ENCODE results near the gene RLN1.
A peak's percentile ranks its signal among the peaks of the same experiment; 100 is the strongest.
"Not testable (repeated sequence)": the region's sequence is repeated elsewhere in the genome, so short reads cannot be mapped to it uniquely, and the experiment has no call there.

The RLN1 gene, protein sequence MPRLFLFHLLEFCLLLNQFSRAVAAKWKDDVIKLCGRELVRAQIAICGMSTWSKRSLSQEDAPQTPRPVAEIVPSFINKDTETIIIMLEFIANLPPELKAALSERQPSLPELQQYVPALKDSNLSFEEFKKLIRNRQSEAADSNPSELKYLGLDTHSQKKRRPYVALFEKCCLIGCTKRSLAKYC

DNA sequence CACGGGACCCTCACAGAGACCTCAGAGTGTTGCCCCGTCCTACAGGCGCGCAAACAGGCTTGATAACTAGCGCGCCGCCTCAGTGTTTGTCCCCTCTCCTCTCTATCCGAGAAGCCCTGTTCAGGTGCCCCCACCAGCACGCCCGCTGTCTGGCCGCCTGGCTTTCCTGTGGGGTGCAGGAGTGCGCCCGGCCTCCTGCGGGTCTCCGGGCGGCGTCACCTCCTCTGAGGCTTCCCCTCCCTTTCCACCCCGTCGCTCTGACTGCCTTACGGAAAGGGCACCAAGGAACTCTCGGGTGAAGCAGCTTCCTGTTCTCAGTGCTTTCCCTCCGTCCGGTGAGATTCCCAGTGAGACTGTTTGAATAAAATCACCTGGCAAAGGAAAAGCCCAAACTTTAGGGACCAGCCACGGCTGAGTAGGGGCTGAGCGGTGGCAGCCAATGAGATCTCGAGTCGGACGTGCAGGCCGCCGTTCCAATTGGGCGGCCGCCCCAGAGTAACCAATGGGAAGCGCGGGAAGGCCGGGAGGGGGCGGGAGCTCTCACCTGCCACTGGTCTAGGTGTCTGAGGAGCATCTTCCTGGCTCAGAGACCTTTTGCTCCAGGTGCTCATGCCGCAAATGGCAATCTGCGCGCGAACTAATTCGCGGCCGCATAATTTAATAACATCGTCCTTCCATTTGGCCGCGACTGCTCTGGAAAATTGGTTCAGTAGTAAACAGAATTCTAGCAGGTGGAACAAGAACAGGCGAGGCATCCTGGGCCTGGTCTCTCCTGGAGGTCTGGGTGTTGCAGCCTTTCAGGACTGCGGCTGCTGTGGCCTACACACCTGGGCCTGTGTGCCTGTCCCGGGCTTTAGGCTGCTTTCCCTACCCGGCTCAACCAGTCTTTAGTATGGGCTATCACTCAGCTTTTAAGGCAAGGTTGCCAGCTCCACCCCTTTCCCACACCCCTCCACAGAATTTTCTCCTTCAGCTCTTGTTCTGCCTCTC is at the start of gene RLN1:
TSS of gene RLN1 (minus strand) at position 885 of the 990 bp plus-strand sequence. CDS start at position 755, 130 bp downstream.
- in situ Hi-C loops (cut with HindIII; ENCODE audit: low sequenced_read_pairs); H3K4me3 ChIP-seq (ENCODE audit: low read depth, low read length); DNase-seq (ENCODE audit: low read depth): not testable (repeated sequence)

DNA sequence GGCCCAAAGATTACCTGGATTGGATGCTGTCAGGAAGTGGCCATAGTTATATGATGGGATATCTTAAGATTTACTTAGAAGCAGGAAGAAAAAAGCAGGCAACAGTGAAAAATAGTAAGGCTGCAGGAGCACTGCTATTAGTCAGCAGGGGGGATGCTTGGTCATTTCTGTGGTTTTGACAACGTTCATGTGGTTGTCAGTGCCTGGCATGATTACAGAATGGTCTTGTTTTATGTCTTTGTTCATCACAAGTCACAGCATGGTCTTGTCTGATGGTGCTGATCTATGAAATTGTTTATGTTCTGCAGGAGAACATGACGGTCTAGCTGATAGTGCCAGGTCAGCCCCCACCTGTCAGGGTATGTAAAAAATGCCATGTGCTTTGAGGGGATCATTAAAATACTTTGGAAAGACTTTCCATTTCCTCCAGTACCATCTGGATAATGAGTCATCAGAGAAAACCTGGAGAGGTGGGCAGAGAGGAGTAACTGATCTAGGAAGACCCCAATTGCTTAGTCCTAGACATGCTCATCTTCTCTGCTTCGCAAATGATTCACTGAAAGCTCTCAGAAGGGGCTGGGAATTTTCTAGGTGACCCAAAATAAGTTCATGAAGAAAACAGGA is 49.5 kb upstream of the RLN1 start:
- DNase-seq (ENCODE audit: low read depth), result peak; percentile 97

DNA sequence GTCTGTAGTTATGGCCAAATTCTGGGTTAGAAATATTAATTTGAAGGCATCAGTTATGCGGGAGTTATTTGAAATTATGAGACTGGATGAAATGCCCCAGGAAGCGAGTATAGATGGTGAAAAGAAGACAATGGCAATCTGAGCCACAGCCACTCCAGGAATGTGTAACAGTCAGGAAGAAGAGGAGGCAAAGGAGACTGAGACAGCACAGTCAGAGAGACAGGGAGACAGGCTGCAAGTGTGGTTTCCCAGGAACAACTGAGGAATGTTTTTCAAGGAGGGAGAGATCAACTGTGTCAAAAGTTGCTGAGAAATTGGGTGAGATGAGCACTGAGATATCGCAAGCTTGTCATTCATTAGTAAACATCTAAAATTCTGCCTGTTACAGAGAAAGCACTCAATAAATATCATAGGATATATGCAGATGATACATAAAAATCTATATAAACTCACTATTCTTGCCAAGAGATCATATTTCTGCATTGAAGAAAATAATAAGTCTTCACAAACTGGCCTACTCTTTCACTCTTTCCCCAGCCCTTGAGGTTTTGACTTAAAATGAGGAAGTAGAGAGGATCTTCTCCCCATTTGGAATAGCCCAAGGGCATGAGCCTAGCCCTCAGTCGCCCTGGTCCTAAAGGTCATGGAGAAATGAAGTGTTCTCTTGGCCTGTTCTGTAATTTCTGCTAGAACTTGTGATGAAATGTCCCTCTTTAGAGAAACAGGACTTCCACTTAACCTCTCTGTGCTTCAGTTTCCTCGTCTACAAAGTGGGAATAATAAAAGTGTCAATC is 48.5 kb upstream of the RLN1 start:
- no peak overlapping the region for H3K4me3 ChIP-seq (ENCODE audit: low read depth, low read length)
- TF ChIP-seq, protein P1, sequence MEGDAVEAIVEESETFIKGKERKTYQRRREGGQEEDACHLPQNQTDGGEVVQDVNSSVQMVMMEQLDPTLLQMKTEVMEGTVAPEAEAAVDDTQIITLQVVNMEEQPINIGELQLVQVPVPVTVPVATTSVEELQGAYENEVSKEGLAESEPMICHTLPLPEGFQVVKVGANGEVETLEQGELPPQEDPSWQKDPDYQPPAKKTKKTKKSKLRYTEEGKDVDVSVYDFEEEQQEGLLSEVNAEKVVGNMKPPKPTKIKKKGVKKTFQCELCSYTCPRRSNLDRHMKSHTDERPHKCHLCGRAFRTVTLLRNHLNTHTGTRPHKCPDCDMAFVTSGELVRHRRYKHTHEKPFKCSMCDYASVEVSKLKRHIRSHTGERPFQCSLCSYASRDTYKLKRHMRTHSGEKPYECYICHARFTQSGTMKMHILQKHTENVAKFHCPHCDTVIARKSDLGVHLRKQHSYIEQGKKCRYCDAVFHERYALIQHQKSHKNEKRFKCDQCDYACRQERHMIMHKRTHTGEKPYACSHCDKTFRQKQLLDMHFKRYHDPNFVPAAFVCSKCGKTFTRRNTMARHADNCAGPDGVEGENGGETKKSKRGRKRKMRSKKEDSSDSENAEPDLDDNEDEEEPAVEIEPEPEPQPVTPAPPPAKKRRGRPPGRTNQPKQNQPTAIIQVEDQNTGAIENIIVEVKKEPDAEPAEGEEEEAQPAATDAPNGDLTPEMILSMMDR (IDR thresholded peaks at IDR 0.05; ENCODE audit: low read depth, low read length, missing control alignments), result no peak
- DNase-seq (ENCODE audit: low read depth), result no peak
- in situ Hi-C loops (cut with HindIII; ENCODE audit: low sequenced_read_pairs), result no loop called here

More for the DNA sequence above, 49.5 kb upstream of the RLN1 start:
- H3K4me3 ChIP-seq (ENCODE audit: low read depth, low read length), result no peak overlapping the region
- TF ChIP-seq, protein P1 (IDR thresholded peaks at IDR 0.05; ENCODE audit: low read depth, low read length, missing control alignments), result no peak
- in situ Hi-C loops (cut with HindIII; ENCODE audit: low sequenced_read_pairs), result no loop called here

DNA sequence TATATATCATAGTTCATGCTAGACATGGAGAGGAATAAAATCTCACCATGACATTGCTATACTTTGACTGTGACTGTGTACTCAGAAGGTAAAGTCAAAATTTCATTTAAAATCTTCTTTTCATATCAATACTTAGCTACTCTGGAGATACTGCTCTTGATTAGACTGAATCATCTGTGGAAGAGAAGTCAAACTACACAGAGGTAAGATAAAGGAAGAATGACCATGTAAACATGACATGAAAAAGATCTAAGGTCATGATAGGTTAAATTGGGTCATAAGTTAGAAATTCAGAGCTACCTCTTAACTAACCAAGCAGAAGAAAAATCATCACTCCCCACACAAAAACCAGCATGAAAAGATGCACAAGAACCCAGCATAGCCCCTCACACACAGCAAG is 44.8 kb upstream of the RLN1 start:
- in situ Hi-C loops (cut with HindIII; ENCODE audit: low sequenced_read_pairs), result no loop called here
- TF ChIP-seq, protein P1 (IDR thresholded peaks at IDR 0.05; ENCODE audit: low read depth, low read length, missing control alignments), result no peak

DNA sequence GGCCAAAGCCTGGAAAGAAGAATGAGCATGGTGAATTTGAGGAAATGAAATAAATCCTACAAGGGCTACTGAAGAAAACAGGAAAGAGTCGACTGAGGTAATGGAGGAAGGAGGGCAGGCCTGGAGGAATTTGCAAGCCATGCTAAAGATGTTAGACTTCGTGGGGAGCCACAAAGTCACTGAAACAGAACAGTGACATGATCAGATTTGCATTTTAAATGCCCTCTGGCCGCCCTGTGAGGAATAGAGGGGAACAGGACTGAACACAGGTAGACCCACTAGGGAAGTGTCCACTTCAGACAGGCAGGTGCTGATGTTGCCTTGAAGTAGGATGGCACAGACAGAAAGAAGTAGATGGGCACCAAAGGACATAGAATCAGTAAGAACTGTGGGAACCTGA is 42.8 kb upstream of the RLN1 start:
- in situ Hi-C loops (cut with HindIII; ENCODE audit: low sequenced_read_pairs), result no loop called here
- no peak overlapping the region for H3K4me3 ChIP-seq (ENCODE audit: low read depth, low read length)
- no peak for DNase-seq (ENCODE audit: low read depth)
- TF ChIP-seq, protein P1 (IDR thresholded peaks at IDR 0.05; ENCODE audit: low read depth, low read length, missing control alignments), result no peak

More for the DNA sequence above, 44.8 kb upstream of the RLN1 start:
- no peak overlapping the region for H3K4me3 ChIP-seq (ENCODE audit: low read depth, low read length)
- DNase-seq (ENCODE audit: low read depth), result no peak

DNA sequence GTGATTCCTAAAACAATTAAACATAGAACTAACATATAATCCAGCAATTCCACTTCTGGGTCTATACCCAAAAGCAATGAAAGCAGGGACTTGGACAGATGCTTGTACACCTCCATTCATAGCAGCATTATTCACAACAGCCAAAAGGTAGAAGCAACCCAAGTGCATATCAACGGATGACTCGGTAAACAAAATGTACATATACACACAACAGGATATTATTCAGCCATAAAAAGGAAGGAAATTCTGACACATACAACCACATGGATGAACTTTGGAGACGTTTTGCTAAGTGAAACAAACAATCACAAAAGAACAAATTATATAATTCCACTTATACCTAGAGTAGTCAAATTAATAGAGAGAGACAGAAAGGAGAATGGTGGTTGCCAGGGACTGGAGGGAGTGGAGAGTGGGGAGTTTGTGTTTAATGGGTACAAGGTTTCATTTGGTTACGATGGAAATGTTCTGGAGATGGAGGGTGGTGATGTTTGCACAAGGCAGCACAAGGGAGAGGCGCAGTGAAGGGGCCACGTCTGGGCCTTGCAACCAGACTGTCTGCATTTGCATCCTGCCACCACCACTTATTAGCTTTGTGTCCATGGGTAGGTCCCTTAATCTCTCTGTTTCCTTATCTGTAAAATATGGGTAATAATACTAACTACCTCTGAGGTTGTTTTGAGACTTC is 36.3 kb upstream of the RLN1 start:
- TF ChIP-seq, protein P1 (IDR thresholded peaks at IDR 0.05; ENCODE audit: low read depth, low read length, missing control alignments), result no peak
- no peak overlapping the region for H3K4me3 ChIP-seq (ENCODE audit: low read depth, low read length)
- DNase-seq (ENCODE audit: low read depth), result no peak
- in situ Hi-C loops (cut with HindIII; ENCODE audit: low sequenced_read_pairs), result no loop called here

All from astrocyte of the cerebellum (primary cell).